GM12878 (cell line): ENCODE measurements around the gene MMP20. TPM values are rescaled to one million over a fixed set of nuclear protein-coding genes. Genes with fewer than 3 reads are reported as not detected.

ENCODE experiments used
- ATAC-seq: fragments of 200-7000 bp; cut with Tn5 transposase; 3 replicates; pipeline ENCODE4 v1.9.1; 2020; ENCODE audit warnings: mild to moderate bottlenecking, moderate library complexity
- BruUV-seq: library from RNA; stranded (reverse); fragments of 400-500 nt; replicated peaks from 2 replicates; lab custom pipeline; 2021; lab: Mats Ljungman, UMichigan
- CTCF ChIA-PET: fragments of 300-600 bp; sonication (Branson Sonifier 250); formaldehyde crosslinking; extraction: SDS; loops from one replicate; lab custom pipeline; 2021; ENCODE audit warnings: inconsistent platforms; lab: Yijun Ruan, JAX
- POLR2A ChIA-PET: fragments of 350-600 bp; formaldehyde crosslinking; extraction: SDS; loops from one replicate; lab custom pipeline; 2021; ENCODE audit warnings: inconsistent platforms; lab: Charles Lee
- RAD21 ChIA-PET: fragments of 300-600 bp; sonication (Branson Sonifier 250); formaldehyde crosslinking; loops from one replicate; lab custom pipeline; 2023; ENCODE audit warnings: antibody characterized with exemption; ENCODE audit not compliant: unreplicated experiment; lab: Charles Lee
- SMC1A ChIA-PET: fragments of 300-600 bp; sonication (Branson Sonifier 250); formaldehyde crosslinking; loops from one replicate; lab custom pipeline; 2023; ENCODE audit not compliant: unreplicated experiment, uncharacterized antibody; lab: Charles Lee
- DNase-seq: peaks from one replicate; pipeline ENCODE4 v3.0.0-alpha.2; 2011; ENCODE audit warnings: low read depth, low spot score
- FAIRE-seq: peaks from 3 replicates; lab custom pipeline; 2011; peaks lifted over from hg19 to GRCh38; lab: Jason Lieb, UNC
- H2AFZ ChIP-seq: 2 replicates; pipeline ENCODE4 v1.6.0; 2011; ENCODE audit warnings: low read depth, low read length, control low read depth; ENCODE audit not compliant: control insufficient read depth
- H3K27ac ChIP-seq: 2 replicates; pipeline ENCODE4 v1.5.1; 2011; ENCODE audit warnings: control low read depth; ENCODE audit not compliant: control insufficient read depth, insufficient read depth
- H3K27me3 ChIP-seq, 2 experiments: replicated peaks in 1 of 2; 2 replicates each; pipeline versions ENCODE4 v1.6.0 to v1.6.1; 2011; ENCODE audit warnings: low read length in 1 of 2; ENCODE audit not compliant: control insufficient read depth in 2 of 2, insufficient read depth in 2 of 2
- H3K36me3 ChIP-seq, 2 experiments: 2 replicates each; pipeline ENCODE4 v1.5.1; 2011; ENCODE audit warnings: low read length in 1 of 2; ENCODE audit not compliant: control insufficient read depth in 2 of 2, insufficient read depth in 2 of 2
- H3K4me1 ChIP-seq: 2 replicates; pipeline ENCODE4 v1.6.1; 2011; ENCODE audit warnings: mild to moderate bottlenecking, low read length, moderate library complexity, mixed read lengths; ENCODE audit not compliant: control insufficient read depth, insufficient read depth
- H3K4me2 ChIP-seq: 2 replicates; pipeline ENCODE4 v1.6.0; 2011; ENCODE audit warnings: control low read depth; ENCODE audit not compliant: control insufficient read depth, insufficient read depth
- H3K4me3 ChIP-seq: fragments of 200-600 bp; sonication (generic); 2 replicates; pipeline ENCODE4 v1.5.1; 2016
- H3K79me2 ChIP-seq: 2 replicates; pipeline ENCODE4 v1.6.0; 2011; ENCODE audit warnings: low read length; ENCODE audit not compliant: control insufficient read depth, insufficient read depth
- H3K9ac ChIP-seq: 2 replicates; pipeline ENCODE4 v1.8.0; 2011; ENCODE audit warnings: low read length, control low read depth, mixed read lengths; ENCODE audit not compliant: control insufficient read depth, insufficient read depth
- H3K9me3 ChIP-seq: replicated peaks from 3 replicates; pipeline ENCODE4 v1.5.1; 2011; ENCODE audit warnings: mild to moderate bottlenecking, low read length; ENCODE audit not compliant: control insufficient read depth, insufficient read depth
- H4K20me1 ChIP-seq: 2 replicates; pipeline ENCODE4 v1.6.0; 2011; ENCODE audit not compliant: control insufficient read depth, insufficient read depth
- ASH2L ChIP-seq: fragments of 300-600, 200-600 bp; sonication (generic); IDR thresholded peaks from 2 replicates; pipeline ENCODE4 v1.6.1; 2017; ENCODE audit warnings: low read depth, mild to moderate bottlenecking, borderline replicate concordance
- IRF4 ChIP-seq: IDR thresholded peaks from 2 replicates; pipeline ENCODE4 v1.6.1; 2011; ENCODE audit warnings: low read depth, low read length
- NRF1 ChIP-seq: conservative IDR thresholded peaks from 2 replicates; pipeline ENCODE4 v1.6.1; 2011; ENCODE audit warnings: mild to moderate bottlenecking, low read depth, low read length, improper control_type of control experiment
- RELA ChIP-seq: fragments of 450-650 bp; IDR thresholded peaks from 2 replicates; pipeline ENCODE4 v1.8.0; 2014; ENCODE audit warnings: borderline replicate concordance; ENCODE audit not compliant: partially characterized antibody
- SREBF2 ChIP-seq: IDR thresholded peaks from 2 replicates; pipeline ENCODE4 v1.6.1; 2012; ENCODE audit warnings: mild to moderate bottlenecking, low read length
- YBX1 ChIP-seq: fragments of 450-650 bp; IDR thresholded peaks from 2 replicates; pipeline ENCODE4 v1.6.1; 2016; ENCODE audit warnings: antibody characterized with exemption
- YY1 ChIP-seq: IDR thresholded peaks from 2 replicates; pipeline ENCODE4 v1.6.1; 2011; ENCODE audit warnings: low read depth, mild to moderate bottlenecking, low read length
- WGBS: methylation state at CpG from one replicate; pipeline ENCODE4 v1.1.6; 2016; ENCODE audit warnings: low lambda C conversion rate; ENCODE audit not compliant: insufficient replicate concordance, insufficient coverage; ENCODE audit errors: missing lambda C conversion rate; 5-methylcytosine and 5-hydroxymethylcytosine counted together
- in situ Hi-C: fragments of 300-500 bp; cut with MboI; formaldehyde crosslinking; loops from 9 replicates; pipeline ENCODE4 v1.14.3; 2018; ENCODE audit warnings: mixed read lengths
- intact Hi-C: fragments of 100-400 bp; cut with micrococcal nuclease; formaldehyde crosslinking; loops from one replicate; pipeline ENCODE4 v1.14.2; 2022; ENCODE audit not compliant: unreplicated experiment
- polyA plus RNA-seq, 11 experiments: library from polyadenylated mRNA; depleted of rRNA in 4 of 11; unstranded in 6 of 11; stranded (reverse) in 5 of 11; fragments of >200 nt; fragmentation: Nextera tagmentation in 4 of 11; fragmentation: Illumina TruSeq in 1 of 11; extraction: Ambion mirVana in 4 of 11; extraction: Trizol in 1 of 11; gene quantifications; 1 replicate in 1 of 11; 2 replicates in 10 of 11; pipeline versions ENCODE4 v1.2.1 to v1.2.3, GENCODE V29; 2011 to 2016; ENCODE audit warnings: inconsistent platforms in 2 of 11, missing spikeins in 2 of 11, low read depth in 1 of 11
- total RNA-seq, 4 experiments: library from RNA; depleted of rRNA in 3 of 4; stranded (reverse); fragments of >200 nt in 3 of 4; fragmentation: Illumina TruSeq in 1 of 4; extraction: Trizol in 1 of 4; gene quantifications; 2 replicates each; pipeline versions ENCODE4 v1.2.1 to v1.2.3, GENCODE V29; 2013 to 2021
- TF ChIP-seq, protein P1 (sequence below): fragments of 450-650 bp; IDR thresholded peaks from 2 replicates; pipeline ENCODE4 v1.6.1; 2016; ENCODE audit warnings: mild to moderate bottlenecking
- TF ChIP-seq, protein P2 (sequence below): IDR thresholded peaks from 2 replicates; pipeline ENCODE4 v1.6.1; 2012; ENCODE audit warnings: low read length, inconsistent platforms

Gene MMP20
- total and polyA plus RNA-seq, 10 of the 15 experiments (the other 5 are each of a cell fraction or from before 2014, with no cell fraction given): 0.10 to 0.57 (median 0.19) TPM; not detected in 2

DNA sequence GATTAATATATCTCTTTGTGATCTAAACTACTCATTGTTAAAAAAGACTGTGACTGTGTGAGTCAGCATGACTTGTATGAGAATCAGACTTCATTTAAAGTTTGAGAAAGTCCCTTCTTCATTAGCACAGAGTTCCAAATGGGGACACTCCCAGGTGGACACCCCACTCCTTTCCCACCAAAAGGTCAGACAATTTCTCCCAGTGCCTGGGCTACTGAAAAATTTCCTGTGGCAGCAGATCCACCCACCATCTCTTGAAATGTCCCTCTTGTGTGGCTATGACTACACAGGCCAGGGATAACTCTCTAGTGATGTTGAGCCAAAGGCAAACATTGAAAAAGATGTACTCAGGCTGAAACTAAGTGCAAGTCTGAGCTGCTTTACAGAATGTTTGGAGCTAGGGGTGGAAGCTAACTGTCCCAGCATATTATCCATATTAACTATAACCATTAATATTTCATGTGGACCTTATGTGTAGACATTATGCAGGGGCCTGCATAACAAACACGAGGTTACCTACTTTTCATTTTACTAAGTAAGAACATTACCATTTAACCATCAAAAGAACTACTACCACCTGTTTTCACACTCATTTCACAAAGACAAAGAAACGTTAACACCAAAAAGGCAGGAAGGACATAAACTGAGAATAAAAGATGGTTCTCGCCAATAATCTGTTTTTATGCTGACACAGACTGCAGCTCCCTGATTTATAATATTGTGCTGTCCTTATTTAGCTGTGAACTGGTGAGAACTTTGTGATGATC, 44.8 kb downstream of the MMP20 start (continued):
- TF ChIP-seq, protein P1, sequence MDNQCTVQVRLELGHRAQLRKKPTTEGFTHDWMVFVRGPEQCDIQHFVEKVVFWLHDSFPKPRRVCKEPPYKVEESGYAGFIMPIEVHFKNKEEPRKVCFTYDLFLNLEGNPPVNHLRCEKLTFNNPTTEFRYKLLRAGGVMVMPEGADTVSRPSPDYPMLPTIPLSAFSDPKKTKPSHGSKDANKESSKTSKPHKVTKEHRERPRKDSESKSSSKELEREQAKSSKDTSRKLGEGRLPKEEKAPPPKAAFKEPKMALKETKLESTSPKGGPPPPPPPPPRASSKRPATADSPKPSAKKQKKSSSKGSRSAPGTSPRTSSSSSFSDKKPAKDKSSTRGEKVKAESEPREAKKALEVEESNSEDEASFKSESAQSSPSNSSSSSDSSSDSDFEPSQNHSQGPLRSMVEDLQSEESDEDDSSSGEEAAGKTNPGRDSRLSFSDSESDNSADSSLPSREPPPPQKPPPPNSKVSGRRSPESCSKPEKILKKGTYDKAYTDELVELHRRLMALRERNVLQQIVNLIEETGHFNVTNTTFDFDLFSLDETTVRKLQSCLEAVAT: no peak
- no peak for TF ChIP-seq NRF1

DNA sequence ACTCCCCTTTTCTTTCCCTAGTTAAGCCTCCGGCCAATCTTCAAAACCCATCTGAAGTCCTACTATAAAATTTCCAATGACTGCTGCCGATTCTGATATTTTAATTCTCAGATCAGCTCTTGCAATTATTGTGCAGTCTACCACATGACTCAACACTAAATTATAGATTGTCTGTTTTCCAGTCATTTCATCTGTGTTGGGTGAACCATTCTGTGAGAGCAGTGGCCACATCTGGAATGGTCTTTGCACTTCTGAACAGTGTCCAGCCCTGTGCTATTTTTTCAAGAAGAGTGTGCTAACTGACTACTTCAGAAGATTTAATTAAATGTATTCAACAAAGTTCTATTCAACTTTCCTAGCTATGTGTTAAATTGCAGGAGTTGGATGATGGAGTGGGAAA, 47.4 kb downstream of the MMP20 start:
- no peak overlapping the region for H2AFZ ChIP-seq
- no peaks in the 10 kb centered on the region for H3K36me3 ChIP-seq
- no peak overlapping the region for H3K4me3 ChIP-seq
- no peak for TF ChIP-seq YBX1
- no peak for TF ChIP-seq RELA
- no peak for TF ChIP-seq SREBF2
- TF ChIP-seq ASH2L: no peak
- TF ChIP-seq, protein P2, sequence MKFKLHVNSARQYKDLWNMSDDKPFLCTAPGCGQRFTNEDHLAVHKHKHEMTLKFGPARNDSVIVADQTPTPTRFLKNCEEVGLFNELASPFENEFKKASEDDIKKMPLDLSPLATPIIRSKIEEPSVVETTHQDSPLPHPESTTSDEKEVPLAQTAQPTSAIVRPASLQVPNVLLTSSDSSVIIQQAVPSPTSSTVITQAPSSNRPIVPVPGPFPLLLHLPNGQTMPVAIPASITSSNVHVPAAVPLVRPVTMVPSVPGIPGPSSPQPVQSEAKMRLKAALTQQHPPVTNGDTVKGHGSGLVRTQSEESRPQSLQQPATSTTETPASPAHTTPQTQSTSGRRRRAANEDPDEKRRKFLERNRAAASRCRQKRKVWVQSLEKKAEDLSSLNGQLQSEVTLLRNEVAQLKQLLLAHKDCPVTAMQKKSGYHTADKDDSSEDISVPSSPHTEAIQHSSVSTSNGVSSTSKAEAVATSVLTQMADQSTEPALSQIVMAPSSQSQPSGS: no peak
- TF ChIP-seq IRF4: no peak
- no peak for TF ChIP-seq YY1
- ChIA-PET RAD21 (interaction anchor here (1.1 to 8.1 kb wide), 14 partner anchors 11 to 82 kb away, joined by 3 to 102 read pairs (median 10); no protein-coding TSS in a partner anchor), SMC1A (interaction anchor here (0.6 to 17.3 kb wide), 19 partner anchors 8 to 211 kb away, joined by 3 to 322 read pairs (median 4); no protein-coding TSS in a partner anchor), POLR2A (interaction anchor here (0.5 to 5.7 kb wide), 12 partner anchors 10 to 1059 kb away, joined by 3 to 59 read pairs (median 5); no protein-coding TSS in a partner anchor), CTCF (interaction anchor here (0.7 to 4.9 kb wide), 9 partner anchors 11 to 79 kb away, joined by 3 to 28 read pairs (median 4); no protein-coding TSS in a partner anchor)
- 74% methylated on average over 2 of the region's 2 CpGs for WGBS
- in situ Hi-C loops (no loop called here), intact Hi-C loops (no loop called here)
- FAIRE-seq (no peak), DNase-seq (no peak), ATAC-seq (no peak)
- H3K4me1 ChIP-seq: peaks cover 12% of the 10 kb centered on the region; the same call in 1 of the 2 replicates
- H3K9me3 ChIP-seq: no peaks in the 10 kb centered on the region; the same call in 2 of the 3 replicates
- no peak overlapping the region for H3K27ac ChIP-seq
- no peaks in the 10 kb centered on the region for H3K79me2 ChIP-seq
- H3K9ac ChIP-seq: no peak overlapping the region
- H3K4me2 ChIP-seq: no peak overlapping the region
- H3K27me3 ChIP-seq: no peaks in the 10 kb centered on the region
- BruUV-seq: no TSS peak
- H4K20me1 ChIP-seq: no peaks in the 10 kb centered on the region
